Subcutaneous adipose tissue (tissue), 4 donors: ENCODE data around the gene TMEM185B. TPM values are rescaled to one million over a fixed set of nuclear protein-coding genes. Genes with fewer than 3 reads are reported as not detected.

Experiments used
- CTCF ChIP-seq: fragments of 450-650 bp; IDR thresholded peaks from one replicate; pipeline ENCODE4 v1.5.1; 2016; ENCODE audit warnings: low read depth, mild to moderate bottlenecking, control low read depth, antibody characterized with exemption, moderate library complexity
- total RNA-seq, 4 donors: library from RNA; depleted of rRNA; stranded (reverse); fragments of >200 nt; gene quantifications; one replicate each; pipeline ENCODE4 v1.1.0, GENCODE V29; 2016

Gene TMEM185B
- total RNA-seq, 4 donors from 2014 or later, result 13.6 to 24.9 (median 17.7) TPM

- TF ChIP-seq CTCF, result no peak
Observed at GRCh38 chr2:120255071-120255470, 31.9 kb upstream of the TMEM185B start.

- TF ChIP-seq CTCF, result no peak
Observed at GRCh38 chr2:120254178-120254577, 31.0 kb upstream of the TMEM185B start.

- no peak for TF ChIP-seq CTCF
Observed at GRCh38 chr2:120253021-120253882, 30.1 kb upstream of the TMEM185B start.

GRCh38 chr2:120252225-120253020, 29.2 kb upstream of the TMEM185B start, which contains the start of gene RALB:
Gene RALB (plus strand): TSS chr2:120252852. CDS start chr2:120278665, 25,813 bp downstream.
- TF ChIP-seq CTCF, result no peak

GRCh38 chr2:120251880-120252224, 28.7 kb upstream of the TMEM185B start:
- no peak for TF ChIP-seq CTCF

GRCh38 chr2:120251078-120251477, 27.9 kb upstream of the TMEM185B start:
- no peak for TF ChIP-seq CTCF

GRCh38 chr2:120250640-120251039, 27.4 kb upstream of the TMEM185B start:
- no peak for TF ChIP-seq CTCF
